ENCODE measurements around the gene ZFP36. TPM values are rescaled to one million over a fixed set of nuclear protein-coding genes. Genes with fewer than 3 reads are reported as not detected.

The ZFP36 gene
- total RNA-seq, 1 donor from 2014 or later = 21.6 TPM

- Mint-ChIP-seq H3K9me3 (ENCODE audit: unreplicated experiment) (no peaks in the 10 kb centered on the region), H3K4me3 (ENCODE audit: unreplicated experiment) (peak overlapping the region; percentile 90), H3K27me3 (ENCODE audit: low read depth, unreplicated experiment) (no peaks in the 10 kb centered on the region), H3K4me1 (ENCODE audit: low read depth, unreplicated experiment) (peaks cover 32% of the 10 kb centered on the region), H3K27ac (ENCODE audit: unreplicated experiment) (peak overlapping the region; percentile 94), H3K36me3 (ENCODE audit: low read depth, unreplicated experiment) (peaks cover 7% of the 10 kb centered on the region)
- Histone ChIP-seq H3K4me3 (ENCODE audit: insufficient read depth, low read depth, low read length) (peak overlapping the region; percentile 83), H3K9me3 (ENCODE audit: insufficient read depth, low read depth, low read length) (no peaks in the 10 kb centered on the region), H3K27ac (ENCODE audit: low read depth, low read length) (peak overlapping the region; percentile 97), H3K4me1 (ENCODE audit: insufficient read depth, low read length) (peaks cover 43% of the 10 kb centered on the region), H3K27me3 (ENCODE audit: insufficient read depth, low read length) (no peaks in the 10 kb centered on the region), H3K4me2 (ENCODE audit: low read length) (peak overlapping the region; percentile 97), H3K36me3 (ENCODE audit: insufficient read depth, low read length) (peaks cover 4% of the 10 kb centered on the region), H4K20me1 (ENCODE audit: insufficient read depth, low read length) (peaks cover 51% of the 10 kb centered on the region), H3K9ac (ENCODE audit: low read length) (peak overlapping the region; percentile 97), H3K79me2 (ENCODE audit: insufficient read depth, low read length) (peaks cover 67% of the 10 kb centered on the region), H2AFZ (ENCODE audit: low read depth, low read length) (peak overlapping the region; percentile 27)
- FAIRE-seq = no peak
- no peak for DNase-seq (ENCODE audit: low read depth)
- TF ChIP-seq EZH2 (IDR thresholded peaks at IDR 0.05; ENCODE audit: insufficient read depth, low read length) (no peak), CTCF (IDR thresholded peaks at IDR 0.05; ENCODE audit: insufficient read depth, low read depth, low read length) (no peak)
These were observed 6.7 kb downstream of the ZFP36 start for GRCh38 chr19:39413272-39413910.

GRCh38 chr19:39413911-39414608, 7.4 kb downstream of the ZFP36 start:
- no peak for TF ChIP-seq EZH2 (IDR thresholded peaks at IDR 0.05; ENCODE audit: insufficient read depth, low read length)
- peaks cover 8% of the 10 kb centered on the region for H3K36me3 Mint-ChIP-seq (ENCODE audit: low read depth, unreplicated experiment)
- peaks cover 37% of the 10 kb centered on the region for H3K4me1 ChIP-seq (ENCODE audit: insufficient read depth, low read length)
- peak overlapping the region; percentile 97 for H3K9ac ChIP-seq (ENCODE audit: low read length)
- no peaks in the 10 kb centered on the region for H3K27me3 Mint-ChIP-seq (ENCODE audit: low read depth, unreplicated experiment)
- H3K79me2 ChIP-seq (ENCODE audit: insufficient read depth, low read length) = peaks cover 65% of the 10 kb centered on the region
- H3K27ac ChIP-seq (ENCODE audit: low read depth, low read length) = peak overlapping the region; percentile 97
- peaks cover 28% of the 10 kb centered on the region for H3K4me1 Mint-ChIP-seq (ENCODE audit: low read depth, unreplicated experiment)
- peaks cover 7% of the 10 kb centered on the region for H3K36me3 ChIP-seq (ENCODE audit: insufficient read depth, low read length)
- H3K4me3 Mint-ChIP-seq (ENCODE audit: unreplicated experiment) = peak overlapping the region; percentile 90
- peak overlapping the region; percentile 83 for H3K4me3 ChIP-seq (ENCODE audit: insufficient read depth, low read depth, low read length)
- no peaks in the 10 kb centered on the region for H3K9me3 ChIP-seq (ENCODE audit: insufficient read depth, low read depth, low read length)
- H2AFZ ChIP-seq (ENCODE audit: low read depth, low read length) = peak overlapping the region; percentile 1
- H3K27ac Mint-ChIP-seq (ENCODE audit: unreplicated experiment) = peak overlapping the region; percentile 94
- H3K9me3 Mint-ChIP-seq (ENCODE audit: unreplicated experiment) = no peaks in the 10 kb centered on the region
- DNase-seq (ENCODE audit: low read depth) (no peak), FAIRE-seq (no peak)
- H4K20me1 ChIP-seq (ENCODE audit: insufficient read depth, low read length) = peaks cover 52% of the 10 kb centered on the region
- H3K4me2 ChIP-seq (ENCODE audit: low read length) = peak overlapping the region; percentile 97
- no peaks in the 10 kb centered on the region for H3K27me3 ChIP-seq (ENCODE audit: insufficient read depth, low read length)

- no peak for DNase-seq (ENCODE audit: low read depth)
- H4K20me1 ChIP-seq (ENCODE audit: insufficient read depth, low read length) = peaks cover 58% of the 10 kb centered on the region
- H3K4me1 Mint-ChIP-seq (ENCODE audit: low read depth, unreplicated experiment) = peaks cover 26% of the 10 kb centered on the region
- H3K36me3 Mint-ChIP-seq (ENCODE audit: low read depth, unreplicated experiment) = peaks cover 11% of the 10 kb centered on the region
- peaks cover 11% of the 10 kb centered on the region for H3K36me3 ChIP-seq (ENCODE audit: insufficient read depth, low read length)
- H3K27ac ChIP-seq (ENCODE audit: low read depth, low read length) = peak overlapping the region; percentile 97
- peak overlapping the region; percentile 83 for H3K4me3 ChIP-seq (ENCODE audit: insufficient read depth, low read depth, low read length)
- no peak overlapping the region for H3K27ac Mint-ChIP-seq (ENCODE audit: unreplicated experiment)
- no peaks in the 10 kb centered on the region for H3K27me3 ChIP-seq (ENCODE audit: insufficient read depth, low read length)
- peaks cover 28% of the 10 kb centered on the region for H3K4me1 ChIP-seq (ENCODE audit: insufficient read depth, low read length)
- no peaks in the 10 kb centered on the region for H3K27me3 Mint-ChIP-seq (ENCODE audit: low read depth, unreplicated experiment)
- peak overlapping the region; percentile 97 for H3K9ac ChIP-seq (ENCODE audit: low read length)
- peak overlapping the region; percentile 90 for H3K4me3 Mint-ChIP-seq (ENCODE audit: unreplicated experiment)
- H3K9me3 Mint-ChIP-seq (ENCODE audit: unreplicated experiment) = no peaks in the 10 kb centered on the region
- peak overlapping the region; percentile 97 for H3K4me2 ChIP-seq (ENCODE audit: low read length)
- FAIRE-seq = no peak
- no peak overlapping the region for H2AFZ ChIP-seq (ENCODE audit: low read depth, low read length)
- TF ChIP-seq CTCF (IDR thresholded peaks at IDR 0.05; ENCODE audit: insufficient read depth, low read depth, low read length) (no peak), EZH2 (IDR thresholded peaks at IDR 0.05; ENCODE audit: insufficient read depth, low read length) (no peak)
- H3K9me3 ChIP-seq (ENCODE audit: insufficient read depth, low read depth, low read length) = no peaks in the 10 kb centered on the region
- H3K79me2 ChIP-seq (ENCODE audit: insufficient read depth, low read length) = peaks cover 58% of the 10 kb centered on the region
These were observed 8.7 kb downstream of the ZFP36 start for GRCh38 chr19:39415111-39416046.
